Panc1 (cell line): ENCODE results near the gene FLII.

Experiments
- SIN3A ChIP-seq: IDR thresholded peaks from 2 replicates; pipeline ENCODE4 v1.6.1; 2012; ENCODE audit warnings: low read depth, mild to moderate bottlenecking, low read length, moderate library complexity, borderline replicate concordance; ENCODE audit not compliant: insufficient read depth
- TCF7L2 ChIP-seq: IDR thresholded peaks from 2 replicates; pipeline ENCODE4 v1.6.1; 2011; ENCODE audit warnings: mild to moderate bottlenecking, low read depth, low read length, inconsistent platforms
- TF ChIP-seq, protein P1 (sequence below): fragments of 450-650 bp; IDR thresholded peaks from 2 replicates; pipeline ENCODE4 v1.5.1; 2017; ENCODE audit warnings: mild to moderate bottlenecking
- TF ChIP-seq, protein P2 (sequence below), 2 experiments: IDR thresholded peaks; 2 replicates each; pipeline ENCODE4 v1.6.1; 2011 to 2012; ENCODE audit warnings: low read depth in 2 of 2, control low read depth in 1 of 2, low read length in 1 of 2, mild to moderate bottlenecking in 1 of 2, moderate library complexity in 1 of 2; ENCODE audit not compliant: insufficient read depth in 1 of 2

DNA sequence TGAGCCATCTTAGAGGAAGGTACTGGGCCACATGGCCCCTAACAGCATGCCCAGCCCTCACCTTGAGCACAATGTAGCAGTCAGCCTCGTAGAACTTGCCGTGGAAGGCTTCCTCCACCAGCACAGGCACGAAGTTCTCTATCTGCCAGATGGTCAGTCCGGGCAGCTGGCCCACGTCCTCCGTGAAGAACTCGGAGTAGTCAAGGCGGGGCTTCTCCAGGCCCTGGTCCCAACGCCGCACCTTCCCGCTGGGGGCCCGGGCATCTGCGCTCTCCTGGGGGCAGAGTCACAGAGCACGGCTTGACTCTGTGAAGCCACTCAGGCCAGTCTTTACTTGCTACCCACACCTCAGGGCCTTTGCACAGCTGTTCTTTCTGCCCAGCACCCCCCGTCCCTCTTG lies 7.3 kb downstream of the FLII start:
- TF ChIP-seq, protein P1, sequence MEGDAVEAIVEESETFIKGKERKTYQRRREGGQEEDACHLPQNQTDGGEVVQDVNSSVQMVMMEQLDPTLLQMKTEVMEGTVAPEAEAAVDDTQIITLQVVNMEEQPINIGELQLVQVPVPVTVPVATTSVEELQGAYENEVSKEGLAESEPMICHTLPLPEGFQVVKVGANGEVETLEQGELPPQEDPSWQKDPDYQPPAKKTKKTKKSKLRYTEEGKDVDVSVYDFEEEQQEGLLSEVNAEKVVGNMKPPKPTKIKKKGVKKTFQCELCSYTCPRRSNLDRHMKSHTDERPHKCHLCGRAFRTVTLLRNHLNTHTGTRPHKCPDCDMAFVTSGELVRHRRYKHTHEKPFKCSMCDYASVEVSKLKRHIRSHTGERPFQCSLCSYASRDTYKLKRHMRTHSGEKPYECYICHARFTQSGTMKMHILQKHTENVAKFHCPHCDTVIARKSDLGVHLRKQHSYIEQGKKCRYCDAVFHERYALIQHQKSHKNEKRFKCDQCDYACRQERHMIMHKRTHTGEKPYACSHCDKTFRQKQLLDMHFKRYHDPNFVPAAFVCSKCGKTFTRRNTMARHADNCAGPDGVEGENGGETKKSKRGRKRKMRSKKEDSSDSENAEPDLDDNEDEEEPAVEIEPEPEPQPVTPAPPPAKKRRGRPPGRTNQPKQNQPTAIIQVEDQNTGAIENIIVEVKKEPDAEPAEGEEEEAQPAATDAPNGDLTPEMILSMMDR: no peak
- TF ChIP-seq, protein P2, sequence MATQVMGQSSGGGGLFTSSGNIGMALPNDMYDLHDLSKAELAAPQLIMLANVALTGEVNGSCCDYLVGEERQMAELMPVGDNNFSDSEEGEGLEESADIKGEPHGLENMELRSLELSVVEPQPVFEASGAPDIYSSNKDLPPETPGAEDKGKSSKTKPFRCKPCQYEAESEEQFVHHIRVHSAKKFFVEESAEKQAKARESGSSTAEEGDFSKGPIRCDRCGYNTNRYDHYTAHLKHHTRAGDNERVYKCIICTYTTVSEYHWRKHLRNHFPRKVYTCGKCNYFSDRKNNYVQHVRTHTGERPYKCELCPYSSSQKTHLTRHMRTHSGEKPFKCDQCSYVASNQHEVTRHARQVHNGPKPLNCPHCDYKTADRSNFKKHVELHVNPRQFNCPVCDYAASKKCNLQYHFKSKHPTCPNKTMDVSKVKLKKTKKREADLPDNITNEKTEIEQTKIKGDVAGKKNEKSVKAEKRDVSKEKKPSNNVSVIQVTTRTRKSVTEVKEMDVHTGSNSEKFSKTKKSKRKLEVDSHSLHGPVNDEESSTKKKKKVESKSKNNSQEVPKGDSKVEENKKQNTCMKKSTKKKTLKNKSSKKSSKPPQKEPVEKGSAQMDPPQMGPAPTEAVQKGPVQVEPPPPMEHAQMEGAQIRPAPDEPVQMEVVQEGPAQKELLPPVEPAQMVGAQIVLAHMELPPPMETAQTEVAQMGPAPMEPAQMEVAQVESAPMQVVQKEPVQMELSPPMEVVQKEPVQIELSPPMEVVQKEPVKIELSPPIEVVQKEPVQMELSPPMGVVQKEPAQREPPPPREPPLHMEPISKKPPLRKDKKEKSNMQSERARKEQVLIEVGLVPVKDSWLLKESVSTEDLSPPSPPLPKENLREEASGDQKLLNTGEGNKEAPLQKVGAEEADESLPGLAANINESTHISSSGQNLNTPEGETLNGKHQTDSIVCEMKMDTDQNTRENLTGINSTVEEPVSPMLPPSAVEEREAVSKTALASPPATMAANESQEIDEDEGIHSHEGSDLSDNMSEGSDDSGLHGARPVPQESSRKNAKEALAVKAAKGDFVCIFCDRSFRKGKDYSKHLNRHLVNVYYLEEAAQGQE (IDR thresholded peaks at IDR 0.05; ENCODE audit: insufficient read depth in 1 of 2, low read depth in 2 of 2, low read length in 1 of 2): no peak
- no peak for TF ChIP-seq TCF7L2
- TF ChIP-seq SIN3A: no peak
